HEK293 (cell line): ENCODE measurements around the gene RPS27.

Experiments used
- ATF2 ChIP-seq: fragments of 450-650 bp; formaldehyde crosslinking; IDR thresholded peaks from 2 replicates; pipeline ENCODE4 v1.5.1; 2016; ENCODE audit warnings: missing biosample characterization, missing genetic modification characterization, low read depth
- GLI4 ChIP-seq: fragments of 450-650 bp; formaldehyde crosslinking; IDR thresholded peaks from 2 replicates; pipeline ENCODE4 v1.5.1; 2016; ENCODE audit warnings: missing biosample characterization, missing genetic modification characterization
- KLF8 ChIP-seq: fragments of 450-650 bp; formaldehyde crosslinking; IDR thresholded peaks from 2 replicates; pipeline ENCODE4 v1.5.1; 2016; ENCODE audit warnings: missing biosample characterization, missing genetic modification characterization
- PRDM4 ChIP-seq: fragments of 450-650 bp; formaldehyde crosslinking; IDR thresholded peaks from 2 replicates; pipeline ENCODE4 v1.5.1; 2017; ENCODE audit warnings: missing biosample characterization, missing genetic modification characterization
- PRDM6 ChIP-seq: fragments of 450-650 bp; formaldehyde crosslinking; IDR thresholded peaks from 2 replicates; pipeline ENCODE4 v1.5.1; 2017; ENCODE audit warnings: missing biosample characterization, missing genetic modification characterization
- RBAK ChIP-seq: fragments of 450-650 bp; formaldehyde crosslinking; IDR thresholded peaks from 2 replicates; pipeline ENCODE4 v1.5.1; 2016; ENCODE audit warnings: missing biosample characterization, missing genetic modification characterization
- REPIN1 ChIP-seq: fragments of 450-650 bp; formaldehyde crosslinking; IDR thresholded peaks from 2 replicates; pipeline ENCODE4 v1.5.1; 2017; ENCODE audit warnings: missing biosample characterization, missing genetic modification characterization, low read depth
- SALL2 ChIP-seq: fragments of 450-650 bp; formaldehyde crosslinking; IDR thresholded peaks from 2 replicates; pipeline ENCODE4 v1.5.0; 2017; ENCODE audit warnings: missing biosample characterization, mild to moderate bottlenecking, missing genetic modification characterization, borderline replicate concordance
- ZBTB20 ChIP-seq: fragments of 450-650 bp; formaldehyde crosslinking; IDR thresholded peaks from 2 replicates; pipeline ENCODE4 v1.5.1; 2016; ENCODE audit warnings: missing biosample characterization, missing genetic modification characterization
- ZBTB6 ChIP-seq: fragments of 450-650 bp; formaldehyde crosslinking; IDR thresholded peaks from 2 replicates; pipeline ENCODE4 v1.5.1; 2017; ENCODE audit warnings: missing biosample characterization, missing genetic modification characterization
- ZBTB7A ChIP-seq: fragments of 450-650 bp; formaldehyde crosslinking; IDR thresholded peaks from 2 replicates; pipeline ENCODE4 v1.5.1; 2016; ENCODE audit warnings: low read depth, missing biosample characterization, missing genetic modification characterization
- ZFP3 ChIP-seq: fragments of 450-650 bp; formaldehyde crosslinking; IDR thresholded peaks from 2 replicates; pipeline ENCODE4 v1.5.1; 2016; ENCODE audit warnings: low read depth, missing biosample characterization, missing genetic modification characterization
- ZNF121 ChIP-seq: fragments of 450-650 bp; formaldehyde crosslinking; IDR thresholded peaks from 2 replicates; pipeline ENCODE4 v1.5.1; 2016; ENCODE audit warnings: missing biosample characterization, missing genetic modification characterization
- ZNF132 ChIP-seq: fragments of 450-650 bp; formaldehyde crosslinking; IDR thresholded peaks from 2 replicates; pipeline ENCODE4 v1.5.1; 2017; ENCODE audit warnings: missing biosample characterization, missing genetic modification characterization, borderline replicate concordance
- ZNF211 ChIP-seq: fragments of 450-650 bp; formaldehyde crosslinking; IDR thresholded peaks from 2 replicates; pipeline ENCODE4 v1.5.1; 2016; ENCODE audit warnings: low read depth, missing biosample characterization, missing genetic modification characterization
- ZNF221 ChIP-seq: fragments of 450-650 bp; formaldehyde crosslinking; IDR thresholded peaks from 2 replicates; pipeline ENCODE4 v1.5.1; 2017; ENCODE audit warnings: missing biosample characterization, missing genetic modification characterization, borderline replicate concordance
- ZNF23 ChIP-seq: fragments of 450-650 bp; formaldehyde crosslinking; IDR thresholded peaks from 2 replicates; pipeline ENCODE4 v1.5.1; 2016; ENCODE audit warnings: missing biosample characterization, missing genetic modification characterization, borderline replicate concordance
- ZNF292 ChIP-seq: fragments of 450-650 bp; formaldehyde crosslinking; IDR thresholded peaks from 2 replicates; pipeline ENCODE4 v1.5.1; 2016; ENCODE audit warnings: low read depth, missing biosample characterization, missing genetic modification characterization, borderline replicate concordance
- ZNF423 ChIP-seq: fragments of 450-650 bp; formaldehyde crosslinking; IDR thresholded peaks from 2 replicates; pipeline ENCODE4 v1.5.1; 2016; ENCODE audit warnings: missing biosample characterization, missing genetic modification characterization
- ZNF473 ChIP-seq: fragments of 450-650 bp; formaldehyde crosslinking; IDR thresholded peaks from 2 replicates; pipeline ENCODE4 v1.5.1; 2017; ENCODE audit warnings: missing biosample characterization, missing genetic modification characterization
- ZNF521 ChIP-seq: fragments of 450-650 bp; formaldehyde crosslinking; IDR thresholded peaks from 2 replicates; pipeline ENCODE4 v1.5.1; 2017; ENCODE audit warnings: missing biosample characterization, mild to moderate bottlenecking, missing genetic modification characterization
- ZNF549 ChIP-seq: fragments of 450-650 bp; IDR thresholded peaks from 2 replicates; pipeline ENCODE4 v1.5.1; 2018; ENCODE audit warnings: missing biosample characterization, missing genetic modification characterization, mild to moderate bottlenecking, inconsistent platforms, moderate library complexity
- ZNF555 ChIP-seq: fragments of 450-650 bp; formaldehyde crosslinking; conservative IDR thresholded peaks from 2 replicates; pipeline ENCODE4 v1.5.1; 2017; ENCODE audit warnings: missing biosample characterization, mild to moderate bottlenecking, missing genetic modification characterization, inconsistent platforms
- ZNF571 ChIP-seq: fragments of 450-650 bp; formaldehyde crosslinking; IDR thresholded peaks from 2 replicates; pipeline ENCODE4 v1.5.0; 2017; ENCODE audit warnings: missing biosample characterization, missing genetic modification characterization
- ZNF623 ChIP-seq: fragments of 450-650 bp; formaldehyde crosslinking; IDR thresholded peaks from 2 replicates; pipeline ENCODE4 v1.5.1; 2016; ENCODE audit warnings: missing biosample characterization, missing genetic modification characterization
- ZNF629 ChIP-seq: fragments of 450-650 bp; formaldehyde crosslinking; IDR thresholded peaks from 2 replicates; pipeline ENCODE4 v1.5.1; 2017; ENCODE audit warnings: missing biosample characterization, missing genetic modification characterization
- ZNF654 ChIP-seq: fragments of 450-650 bp; formaldehyde crosslinking; IDR thresholded peaks from 2 replicates; pipeline ENCODE4 v1.5.1; 2016; ENCODE audit warnings: low read depth, missing biosample characterization, missing genetic modification characterization
- ZNF658 ChIP-seq: fragments of 450-650 bp; formaldehyde crosslinking; IDR thresholded peaks from 2 replicates; pipeline ENCODE4; 2016; ENCODE audit warnings: missing biosample characterization, missing genetic modification characterization
- ZNF670 ChIP-seq: fragments of 450-650 bp; formaldehyde crosslinking; IDR thresholded peaks from 2 replicates; pipeline ENCODE4 v1.5.1; 2016; ENCODE audit warnings: missing biosample characterization, missing genetic modification characterization, low read depth
- ZNF704 ChIP-seq: fragments of 450-650 bp; formaldehyde crosslinking; IDR thresholded peaks from 2 replicates; pipeline ENCODE4 v1.5.1; 2016; ENCODE audit warnings: missing biosample characterization, missing genetic modification characterization
- ZNF76 ChIP-seq: fragments of 450-650 bp; formaldehyde crosslinking; IDR thresholded peaks from 2 replicates; pipeline ENCODE4; 2016; ENCODE audit warnings: low read depth, missing biosample characterization, missing genetic modification characterization, borderline replicate concordance
- ZNF776 ChIP-seq: fragments of 450-650 bp; formaldehyde crosslinking; IDR thresholded peaks from 2 replicates; pipeline ENCODE4 v1.5.0; 2017; ENCODE audit warnings: missing biosample characterization, missing genetic modification characterization, borderline replicate concordance
- ZNF843 ChIP-seq: fragments of 450-650 bp; formaldehyde crosslinking; IDR thresholded peaks from 2 replicates; pipeline ENCODE4 v1.5.1; 2016; ENCODE audit warnings: missing biosample characterization, missing genetic modification characterization

RPS27 gene

GRCh38 chr1:153962088-153963029, 28.2 kb upstream of the RPS27 start (continued):
- TF ChIP-seq PRDM4 (tag by site-specific recombination): no peak
- no peak for TF ChIP-seq ZNF571 (tag by site-specific recombination)
- TF ChIP-seq ZNF658 (tag by site-specific recombination): no peak
- TF ChIP-seq ZNF776 (tag by site-specific recombination): no peak
- TF ChIP-seq ATF2: no peak
- TF ChIP-seq ZNF843 (tag by site-specific recombination): no peak
- no peak for TF ChIP-seq ZNF629 (tag by site-specific recombination)
- TF ChIP-seq ZNF423 (tag by site-specific recombination): peak; percentile 79
- TF ChIP-seq ZNF23 (tag by site-specific recombination): no peak
- TF ChIP-seq ZNF76 (tag by site-specific recombination): peak; percentile 82
- no peak for TF ChIP-seq ZNF292 (tag by site-specific recombination)
- TF ChIP-seq ZBTB20 (tag by site-specific recombination): peak; percentile 47; the same call in 1 of the 2 replicates
- TF ChIP-seq ZBTB6: no peak
- TF ChIP-seq ZBTB7A (tag by site-specific recombination): no peak
- no peak for TF ChIP-seq ZNF623 (tag by site-specific recombination)
- TF ChIP-seq ZNF521 (tag by site-specific recombination): no peak
- no peak for TF ChIP-seq SALL2 (tag by site-specific recombination)
- TF ChIP-seq GLI4 (tag by site-specific recombination): no peak
- TF ChIP-seq KLF8 (tag by site-specific recombination): no peak
- TF ChIP-seq ZNF670: no peak
- no peak for TF ChIP-seq ZNF132 (tag by site-specific recombination)
- no peak for TF ChIP-seq ZFP3 (tag by site-specific recombination)
- TF ChIP-seq ZNF704 (tag by site-specific recombination): no peak
- TF ChIP-seq ZNF221 (tag by site-specific recombination): no peak
- TF ChIP-seq ZNF654 (tag by site-specific recombination): no peak
- TF ChIP-seq RBAK: no peak
- no peak for TF ChIP-seq ZNF121 (tag by site-specific recombination)
- no peak for TF ChIP-seq ZNF555 (tag by site-specific recombination)
- TF ChIP-seq ZNF473 (tag by site-specific recombination): no peak
- no peak for TF ChIP-seq ZNF211
- no peak for TF ChIP-seq ZNF549 (tag by site-specific recombination)
- TF ChIP-seq PRDM6: no peak
- TF ChIP-seq REPIN1 (tag by site-specific recombination): no peak
